GM18519 (cell line): ENCODE results near the gene JCAD.
"Not testable (repeated sequence)": the region's sequence is repeated elsewhere in the genome, so short reads cannot be mapped to it uniquely, and the experiment has no call there.

Experiments
- ATAC-seq: cut with Tn5 transposase; IDR thresholded peaks from one replicate; pipeline ENCODE4 v1.9.1; 2021; ENCODE audit warnings: mild to moderate bottlenecking, moderate library complexity; ENCODE audit not compliant: unreplicated experiment, low FRiP score

The JCAD gene

GRCh38 chr10:29993319-29993915 lies 66.0 kb downstream of the JCAD start:
- no peak for ATAC-seq

DNA sequence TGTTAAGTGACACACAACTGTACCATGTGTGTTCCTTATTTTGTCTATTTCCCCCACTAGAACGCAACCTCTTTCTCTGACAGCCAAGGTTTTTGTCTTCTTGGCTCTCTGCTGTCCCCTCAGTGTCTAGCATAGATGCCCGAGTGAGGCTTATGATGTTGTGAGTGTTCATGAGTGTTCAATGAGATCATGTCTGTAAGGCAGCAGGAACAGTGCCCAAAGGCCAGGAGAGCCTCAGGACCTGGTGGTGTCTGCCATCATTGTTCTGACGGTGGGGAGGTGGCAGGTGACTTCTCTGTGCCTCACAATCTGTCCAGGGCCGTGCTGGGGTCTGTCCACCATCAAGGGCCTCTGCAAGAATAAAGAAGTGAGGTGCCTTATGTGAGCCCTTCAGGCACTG lies 66.5 kb downstream of the JCAD start:
- ATAC-seq: no peak

- ATAC-seq: no peak
These were observed 68.0 kb downstream of the JCAD start for GRCh38 chr10:29991382-29991781.

DNA sequence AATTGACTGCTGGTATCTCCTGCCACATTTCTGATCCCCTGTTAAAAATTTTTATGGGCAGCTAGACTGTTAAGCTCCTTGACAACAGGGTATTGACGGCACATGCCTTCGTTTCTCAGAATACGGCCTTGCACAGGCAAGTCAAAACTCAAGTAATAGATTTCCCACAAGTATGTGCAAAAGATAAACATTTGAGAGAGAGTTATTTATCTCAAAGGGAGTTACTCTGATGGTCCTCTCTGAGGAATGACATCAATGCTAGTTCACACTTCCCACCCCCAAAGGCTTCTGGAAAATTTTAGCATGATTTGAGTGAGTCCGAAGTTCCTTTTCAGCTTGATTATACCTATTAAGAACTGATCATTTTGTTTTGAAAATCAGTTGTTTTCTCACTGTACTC lies 71.9 kb downstream of the JCAD start:
- no peak for ATAC-seq

- ATAC-seq: no peak
These were observed 76.3 kb downstream of the JCAD start for GRCh38 chr10:29982997-29983648.

DNA sequence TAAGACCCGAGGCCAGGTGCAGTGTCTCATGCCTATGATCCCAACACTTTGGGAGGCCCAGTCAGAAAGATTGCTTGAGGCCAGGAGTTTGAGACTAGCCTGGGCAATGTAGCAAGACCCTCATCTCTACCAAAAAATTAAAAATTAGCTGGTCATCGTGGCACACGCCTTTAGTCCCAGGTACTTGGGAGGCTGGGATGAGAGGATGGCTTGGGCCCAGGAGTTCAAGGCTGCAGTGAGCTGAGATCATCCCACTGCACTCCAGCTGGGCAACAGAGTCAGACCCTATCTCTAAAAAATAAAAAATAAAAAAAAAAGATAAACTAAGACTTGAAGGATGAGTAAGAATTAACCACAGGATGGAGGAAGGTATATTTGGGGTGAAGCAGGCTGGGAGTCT lies 77.9 kb downstream of the JCAD start:
- ATAC-seq: no peak

GRCh38 chr10:29980084-29980483 lies 79.3 kb downstream of the JCAD start:
- ATAC-seq: no peak

DNA sequence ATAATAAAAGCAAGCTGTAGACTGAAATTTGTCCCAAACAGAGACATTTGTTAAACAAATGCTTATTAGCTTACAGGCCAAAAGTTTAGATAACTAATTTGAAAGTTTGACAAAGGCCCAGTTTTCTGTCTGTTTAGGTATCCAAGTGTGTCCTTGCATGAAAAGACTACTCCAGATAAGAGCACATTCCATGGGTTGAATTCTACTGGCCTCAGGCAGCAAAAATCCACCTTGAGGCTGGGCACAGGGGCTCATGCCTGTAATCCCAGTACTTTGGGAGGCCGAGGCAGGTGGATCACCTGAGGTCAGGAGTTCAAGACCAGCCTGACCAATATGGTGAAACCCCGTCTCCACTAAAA lies 80.0 kb downstream of the JCAD start:
- ATAC-seq: not testable (repeated sequence)

GRCh38 chr10:29977171-29977570 lies 82.2 kb downstream of the JCAD start:
- no peak for ATAC-seq

- no peak for ATAC-seq
These were observed 83.3 kb downstream of the JCAD start for GRCh38 chr10:29976134-29976533.

GRCh38 chr10:29974773-29975172 lies 84.6 kb downstream of the JCAD start:
- ATAC-seq: no peak

DNA sequence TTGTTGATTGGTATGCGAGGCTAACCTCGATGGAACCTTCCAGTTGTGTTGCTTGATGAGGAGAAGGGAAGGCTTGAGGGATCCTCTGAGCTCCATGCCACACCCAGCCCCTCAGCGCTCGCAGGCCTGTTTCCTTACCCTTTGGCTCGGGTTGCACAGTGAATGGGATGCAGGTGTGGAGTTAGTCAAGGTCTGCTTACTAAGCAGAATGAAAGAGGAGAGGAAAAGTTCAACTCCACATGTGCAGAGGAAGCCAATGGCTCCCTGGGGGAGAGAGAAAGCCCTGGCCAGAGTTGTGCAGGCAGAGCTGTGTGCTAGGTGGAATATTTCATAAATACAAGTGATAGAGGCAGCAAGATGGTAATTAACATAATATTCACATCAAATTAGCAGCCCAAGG lies 85.5 kb downstream of the JCAD start:
- no peak for ATAC-seq

GRCh38 chr10:29970576-29970975 lies 88.8 kb downstream of the JCAD start:
- no peak for ATAC-seq

GRCh38 chr10:29970012-29970396 lies 89.4 kb downstream of the JCAD start:
- no peak for ATAC-seq

DNA sequence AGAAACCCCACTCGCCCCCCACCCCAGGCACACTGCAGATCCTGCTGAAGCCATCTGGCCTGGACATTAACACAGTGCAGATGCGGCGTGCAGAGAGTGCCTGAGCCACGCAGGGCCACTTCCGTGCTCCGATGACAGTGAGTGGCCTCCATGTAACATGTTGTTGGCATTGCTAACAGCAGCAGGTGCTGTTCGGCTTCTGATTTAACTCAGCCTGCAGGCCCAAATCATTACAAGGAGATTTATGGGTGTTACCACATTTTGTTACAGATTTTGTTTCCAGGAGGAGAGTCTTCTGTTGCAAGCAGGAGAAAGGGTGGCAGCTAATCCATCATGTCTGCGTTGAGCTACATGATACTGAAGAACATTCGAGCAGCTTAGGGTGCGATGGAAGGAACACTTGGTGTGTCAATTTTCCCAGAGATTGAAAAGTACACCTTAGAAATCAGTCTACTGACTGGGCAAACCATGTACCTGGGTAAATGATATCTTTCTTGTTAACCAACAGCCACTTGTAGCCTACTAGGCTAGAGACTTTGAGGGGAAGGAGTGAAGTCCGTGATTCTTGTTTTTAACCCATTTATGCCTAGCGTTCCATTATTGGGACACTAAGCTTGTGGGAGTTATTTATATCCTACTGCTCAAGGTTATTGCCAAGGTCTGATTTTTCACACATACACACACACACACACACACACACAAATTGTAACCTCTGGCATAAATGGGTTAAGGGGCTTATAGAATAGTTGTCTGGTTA lies 90.0 kb downstream of the JCAD start:
- ATAC-seq: no peak

DNA sequence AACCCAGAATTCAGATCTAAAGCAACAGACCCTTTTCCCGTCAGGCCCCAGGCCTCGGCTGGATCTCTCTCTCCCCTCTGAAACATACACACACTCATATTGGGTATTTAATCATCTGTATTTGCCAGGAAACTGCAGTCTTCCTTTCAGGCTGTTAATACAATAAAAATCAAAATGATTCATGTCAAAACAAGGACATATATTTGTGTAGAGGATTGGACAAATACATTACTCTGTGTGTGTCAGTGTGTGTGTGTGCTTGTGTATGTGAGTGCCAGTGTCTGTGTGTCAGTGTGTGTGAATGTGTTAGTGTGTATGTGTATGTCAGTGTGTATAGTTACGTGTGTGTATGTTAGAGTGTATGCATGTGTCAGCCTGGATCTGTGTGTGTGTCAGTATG lies 90.8 kb downstream of the JCAD start:
- no peak for ATAC-seq

DNA sequence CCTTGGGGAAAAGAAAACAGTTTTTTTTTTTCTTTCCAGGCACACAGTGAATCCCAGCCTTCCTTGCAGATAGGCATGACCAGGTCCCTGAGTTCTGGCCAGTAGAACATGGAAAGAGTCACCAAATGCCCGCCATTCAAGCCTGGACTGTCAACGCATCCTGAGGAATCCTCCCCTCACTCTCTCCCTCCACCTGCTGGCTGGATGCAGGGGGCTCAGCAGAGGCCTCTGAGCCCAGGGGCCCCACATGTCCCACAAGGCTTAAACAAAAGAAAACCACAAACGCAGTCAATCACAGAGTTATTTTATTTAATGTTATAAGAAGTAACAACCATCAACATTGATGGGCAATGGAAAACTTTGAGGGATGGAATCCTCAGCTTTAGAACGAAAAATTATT lies 93.1 kb downstream of the JCAD start:
- no peak for ATAC-seq
